HG03342 (cell line): ENCODE results near the gene NUCKS1.

Source experiments
- ATAC-seq: cut with Tn5 transposase; IDR thresholded peaks from one replicate; pipeline ENCODE4 v1.9.1; 2021; ENCODE audit warnings: mild to moderate bottlenecking, moderate library complexity; ENCODE audit not compliant: unreplicated experiment

The NUCKS1 gene

GRCh38 chr1:205750138-205751035, at the start of gene NUCKS1:
Gene NUCKS1 (minus strand): TSS chr1:205750182. CDS start chr1:205749973, 209 bp downstream.
- ATAC-seq: peak; percentile 71

- ATAC-seq: no peak
Observed at GRCh38 chr1:205798577-205798976, 48.6 kb upstream of the NUCKS1 start.

- ATAC-seq: no peak
Observed at GRCh38 chr1:205797168-205797567, 47.2 kb upstream of the NUCKS1 start.

GRCh38 chr1:205794011-205794730, 44.2 kb upstream of the NUCKS1 start:
- no peak for ATAC-seq

- no peak for ATAC-seq
Observed at GRCh38 chr1:205792961-205793673, 43.1 kb upstream of the NUCKS1 start.

- ATAC-seq: no peak
Observed at GRCh38 chr1:205792481-205792881, 42.5 kb upstream of the NUCKS1 start.

GRCh38 chr1:205791568-205792180, 41.7 kb upstream of the NUCKS1 start:
- no peak for ATAC-seq

GRCh38 chr1:205787287-205787916, 37.4 kb upstream of the NUCKS1 start:
- no peak for ATAC-seq

- no peak for ATAC-seq
Observed at GRCh38 chr1:205786601-205787000, 36.6 kb upstream of the NUCKS1 start.

- no peak for ATAC-seq
Observed at GRCh38 chr1:205785446-205785845, 35.5 kb upstream of the NUCKS1 start.

GRCh38 chr1:205783904-205784303, 33.9 kb upstream of the NUCKS1 start:
- no peak for ATAC-seq

- no peak for ATAC-seq
Observed at GRCh38 chr1:205783433-205783795, 33.4 kb upstream of the NUCKS1 start.

GRCh38 chr1:205782627-205783432, 32.8 kb upstream of the NUCKS1 start:
- ATAC-seq: no peak

- no peak for ATAC-seq
Observed at GRCh38 chr1:205780335-205780734, 30.4 kb upstream of the NUCKS1 start.

- ATAC-seq: no peak
Observed at GRCh38 chr1:205777994-205778393, 28.0 kb upstream of the NUCKS1 start.

- no peak for ATAC-seq
Observed at GRCh38 chr1:205775717-205776056, 25.7 kb upstream of the NUCKS1 start.

GRCh38 chr1:205775015-205775716, 25.2 kb upstream of the NUCKS1 start, which contains the start of gene RAB29:
Gene RAB29 (minus strand): TSS chr1:205775482. CDS start chr1:205774956, 526 bp downstream.
- peak; percentile 87 for ATAC-seq

- ATAC-seq: no peak
Observed at GRCh38 chr1:205774198-205775014, 24.4 kb upstream of the NUCKS1 start.
